Stimulated activated CD4-positive, alpha-beta T cell treated with anti-CD3 and anti-CD28 coated beads, Interleukin-2, amount 100 ng/mL, for 24 hours (primary cell): ENCODE measurements around the gene NT5DC3.
A peak's percentile ranks its signal among the peaks of the same experiment; 100 is the strongest.

Experiments used
- DNase-seq, 2 donors: peaks; one replicate each; pipeline ENCODE4 v3.0.0-alpha.2; 2020

The NT5DC3 gene

DNA sequence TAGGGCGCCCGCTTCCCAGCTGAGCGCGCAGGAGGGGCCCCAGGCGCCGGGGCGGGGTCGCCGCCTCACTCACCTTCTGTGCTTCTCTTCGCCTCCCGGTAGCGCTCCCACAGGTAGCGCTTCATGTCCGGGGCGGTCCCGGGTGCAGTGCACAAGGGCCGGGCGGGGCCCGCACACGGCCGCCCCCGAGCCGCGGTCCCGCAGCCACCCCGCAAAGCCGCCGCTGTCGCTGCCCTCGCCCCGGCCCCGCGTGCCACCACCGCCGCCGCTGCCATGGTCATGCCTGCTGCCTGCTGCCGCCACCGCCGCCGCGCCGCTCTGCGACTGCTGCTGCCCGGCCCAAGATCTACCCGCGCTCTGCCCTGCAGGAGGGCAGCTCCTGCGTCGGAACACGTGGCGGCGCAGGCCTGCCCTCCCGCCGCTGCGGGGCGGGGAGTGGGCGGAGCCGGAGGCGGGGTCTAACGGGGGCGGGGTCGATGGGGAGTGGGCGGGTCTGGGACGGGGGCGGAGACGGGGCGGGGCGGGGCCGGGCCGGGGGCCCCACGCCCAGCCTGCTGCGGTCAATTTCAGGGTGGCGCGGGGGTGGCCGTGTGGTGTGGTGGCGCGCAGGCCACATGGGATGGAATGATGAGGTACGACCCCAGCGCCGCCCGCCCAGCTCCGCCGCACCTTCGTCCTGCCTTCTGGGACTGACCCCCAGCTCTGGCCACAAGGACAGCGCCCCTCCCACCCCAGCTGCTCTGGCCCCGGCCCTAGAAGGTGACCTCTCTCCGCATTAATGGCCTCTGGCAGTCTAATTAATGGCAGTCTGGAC lies at the start of gene NT5DC3:
TSS of gene NT5DC3 (minus strand) at position 359 of the 814 bp plus-strand sequence. CDS start at position 281, 78 bp downstream.
- DNase-seq: peak; percentile 79 to 82

DNA sequence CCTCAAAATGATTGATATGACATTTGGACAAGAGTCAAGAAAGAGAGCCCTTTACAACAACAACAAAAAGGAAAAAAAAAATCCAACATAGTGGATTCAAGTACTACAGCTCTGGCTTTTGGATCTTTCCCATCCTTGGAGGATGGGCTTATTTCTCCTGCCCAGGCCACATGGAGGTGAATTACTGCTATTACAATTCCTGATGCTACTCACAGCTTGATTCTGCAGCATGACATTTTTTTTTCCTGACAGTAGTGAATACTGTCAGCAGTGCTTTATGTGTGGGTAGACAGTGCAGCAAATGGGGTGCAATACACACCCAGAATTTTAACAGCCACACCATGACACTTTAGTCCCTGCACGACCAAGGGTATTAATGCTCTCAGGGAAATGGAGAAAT lies 46.7 kb upstream of the NT5DC3 start:
- no peak for DNase-seq

DNA sequence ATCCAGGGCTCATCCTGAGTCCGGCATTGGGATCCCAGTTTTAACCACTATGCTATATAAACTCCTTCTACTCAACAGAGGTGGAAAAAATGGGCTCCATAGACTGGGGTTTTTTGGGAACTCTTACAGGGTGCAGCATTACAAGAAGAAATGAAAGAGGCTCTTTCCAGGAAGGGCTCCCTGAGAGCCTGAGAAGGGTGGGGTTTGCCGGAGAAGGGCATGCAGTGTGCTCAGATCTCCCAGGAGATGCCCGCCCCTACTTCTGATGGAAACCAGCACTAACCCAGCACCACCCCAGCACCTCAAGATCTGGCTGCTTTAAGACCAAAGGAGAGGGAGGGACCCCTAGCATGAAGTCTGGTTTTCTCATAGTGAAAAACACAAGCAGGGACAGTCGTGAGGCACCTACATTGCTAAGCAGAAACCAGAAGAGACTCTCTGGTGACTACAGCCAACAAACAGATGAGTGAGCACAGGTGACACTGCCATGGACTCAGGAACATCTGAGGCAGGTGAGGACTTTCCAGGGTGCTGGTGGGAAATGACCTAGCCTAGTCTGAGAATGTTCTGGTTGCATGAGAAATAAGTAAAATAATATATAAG lies 45.3 kb upstream of the NT5DC3 start:
- no peak for DNase-seq

DNA sequence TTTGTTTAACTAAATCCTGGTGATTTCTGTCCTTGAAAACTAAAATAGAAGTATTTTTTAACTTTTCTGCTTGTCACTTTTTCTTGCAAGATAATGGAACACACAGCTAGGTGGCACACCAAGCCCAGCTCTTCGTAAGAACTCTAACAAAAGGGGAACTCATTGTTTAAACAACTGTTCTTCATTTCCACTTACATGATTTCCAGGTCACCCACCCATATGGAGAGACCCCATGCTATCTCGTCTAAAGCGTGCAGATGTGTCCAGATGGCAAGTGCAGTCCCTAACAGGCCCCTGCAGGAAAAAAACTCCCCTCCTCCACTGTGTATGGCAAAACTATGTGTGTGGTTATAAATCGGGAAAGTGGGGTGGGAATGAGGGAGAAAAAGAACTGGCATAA lies 43.3 kb upstream of the NT5DC3 start:
- peak in 1 of 2 donors; percentile 12 for DNase-seq

DNA sequence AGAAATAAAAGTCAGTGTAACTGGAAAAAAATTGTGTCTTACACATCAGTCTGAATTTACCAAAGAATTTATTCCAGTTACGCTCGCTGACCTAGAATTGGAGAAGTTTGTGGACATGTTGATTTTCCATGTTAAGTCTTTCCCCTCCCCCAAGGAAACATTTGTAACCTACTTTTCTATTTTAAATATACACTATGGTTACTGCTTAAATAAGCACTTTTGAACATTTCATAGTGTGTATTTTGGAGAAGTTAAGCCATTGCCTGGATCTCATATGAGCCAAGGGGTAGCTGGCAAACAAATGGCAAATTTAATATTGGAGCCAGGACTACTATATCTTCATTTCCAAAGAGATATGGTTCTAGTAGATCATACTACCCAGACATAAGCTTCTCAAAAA lies 42.9 kb upstream of the NT5DC3 start:
- no peak for DNase-seq

DNA sequence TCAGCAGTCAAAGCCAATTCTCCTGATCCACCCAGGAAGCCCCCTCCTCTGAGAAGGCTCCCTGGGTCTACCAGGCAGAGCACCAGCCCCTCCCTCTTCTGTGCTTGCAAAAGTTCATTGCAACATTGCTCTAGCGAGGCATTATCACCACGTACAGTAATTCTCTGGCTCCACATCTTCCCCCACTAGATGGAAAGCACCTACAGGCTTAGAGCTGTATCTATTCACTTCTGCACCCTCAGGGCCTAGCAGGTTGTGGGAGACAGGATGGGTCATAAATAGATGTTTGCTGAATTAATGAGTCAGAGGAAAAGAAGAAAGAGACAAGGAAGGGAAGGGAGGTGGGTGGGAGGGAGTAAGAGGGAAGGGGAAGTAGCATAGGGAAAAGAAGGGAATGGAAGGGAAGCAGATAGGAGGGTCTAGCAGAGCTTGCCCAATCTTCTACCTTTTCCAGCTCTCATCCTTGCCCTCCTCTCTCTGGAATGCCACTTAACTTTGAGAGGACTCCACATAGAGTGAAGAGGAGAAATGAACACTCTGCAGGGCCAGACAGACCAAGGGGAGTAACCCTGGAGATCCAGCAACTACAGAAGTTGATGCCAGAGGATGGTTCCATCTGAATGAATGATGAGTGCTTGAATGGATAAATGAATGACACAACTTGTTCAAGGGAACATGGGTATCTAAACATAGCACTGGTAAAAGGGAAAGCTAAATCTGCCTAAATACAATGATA lies 42.0 kb upstream of the NT5DC3 start:
- DNase-seq: no peak

DNA sequence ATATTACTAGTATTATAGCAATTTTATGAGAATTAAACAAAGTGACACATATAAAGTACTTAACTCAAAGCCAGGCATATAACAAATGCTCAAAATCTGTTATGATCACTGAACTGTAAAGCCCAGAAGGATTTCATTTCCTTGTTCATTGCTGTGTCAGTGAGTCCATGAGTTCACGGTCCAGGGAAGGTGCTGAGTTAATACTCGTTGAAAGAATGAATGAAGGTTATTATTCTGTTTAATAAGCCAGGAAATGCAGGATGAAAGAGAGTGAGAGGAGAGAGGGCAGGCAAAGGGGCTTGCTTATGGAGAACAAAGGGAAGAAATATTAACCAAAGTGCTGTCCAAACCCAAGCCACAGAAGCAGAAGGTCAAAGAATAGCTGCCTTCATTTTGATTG lies 40.2 kb upstream of the NT5DC3 start:
- DNase-seq: no peak

DNA sequence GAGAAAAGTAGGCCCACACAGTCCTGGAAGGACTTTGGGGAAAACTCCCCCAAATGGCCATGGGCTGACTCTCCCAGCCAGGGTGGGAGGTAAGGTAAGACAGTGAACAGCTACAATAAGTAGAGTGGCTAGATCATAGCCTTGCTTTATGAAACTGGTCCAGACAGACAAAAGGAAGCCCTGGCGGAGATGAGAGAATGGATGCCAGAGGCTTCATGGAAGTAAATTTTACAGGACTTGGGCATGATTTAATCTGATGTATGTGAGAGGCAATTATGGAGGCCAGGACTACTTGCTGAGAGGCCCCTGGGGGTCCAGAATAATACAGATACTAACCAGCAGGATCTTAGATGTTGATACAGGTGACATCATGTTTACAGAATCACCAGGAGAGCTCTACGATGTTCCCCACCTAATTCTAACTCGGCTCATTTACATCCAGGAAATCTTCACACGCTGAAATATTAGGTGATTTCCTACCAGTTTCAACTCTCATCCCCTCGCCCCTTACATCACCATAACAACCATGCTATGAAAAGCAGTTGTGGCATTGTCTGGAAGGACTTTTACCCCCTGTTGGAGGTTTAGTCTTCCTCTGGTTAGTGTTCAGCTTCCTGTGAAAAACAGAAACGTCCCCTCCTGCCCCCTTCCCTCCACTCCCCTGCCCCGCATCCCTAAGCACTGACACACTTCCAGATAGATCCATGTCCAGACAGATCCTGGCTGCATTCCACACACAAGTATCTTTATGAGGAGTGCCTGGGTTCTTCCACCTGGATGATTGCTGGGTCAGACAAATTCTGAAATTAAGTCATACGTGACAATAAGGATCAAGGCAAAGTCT lies 39.5 kb upstream of the NT5DC3 start:
- DNase-seq: no peak

DNA sequence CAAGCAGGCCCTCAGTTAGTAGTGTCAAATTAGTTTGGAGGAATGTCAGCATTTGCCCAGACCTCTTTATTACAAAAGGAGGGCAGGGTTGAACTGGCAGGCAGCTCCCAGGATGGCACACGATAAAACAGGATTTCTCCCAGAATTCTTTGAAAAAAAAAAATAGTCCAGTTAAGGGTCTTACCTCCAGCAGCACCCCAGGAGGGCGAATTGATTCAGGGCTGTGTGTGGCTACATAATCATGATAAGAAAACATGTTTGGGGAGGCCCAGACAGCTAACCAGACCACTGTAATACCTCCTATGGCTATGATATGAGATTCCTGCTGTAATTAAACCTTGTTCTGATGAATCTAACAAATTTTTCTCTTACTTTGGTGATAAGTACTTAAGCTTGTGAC lies 38.8 kb upstream of the NT5DC3 start:
- DNase-seq: no peak

DNA sequence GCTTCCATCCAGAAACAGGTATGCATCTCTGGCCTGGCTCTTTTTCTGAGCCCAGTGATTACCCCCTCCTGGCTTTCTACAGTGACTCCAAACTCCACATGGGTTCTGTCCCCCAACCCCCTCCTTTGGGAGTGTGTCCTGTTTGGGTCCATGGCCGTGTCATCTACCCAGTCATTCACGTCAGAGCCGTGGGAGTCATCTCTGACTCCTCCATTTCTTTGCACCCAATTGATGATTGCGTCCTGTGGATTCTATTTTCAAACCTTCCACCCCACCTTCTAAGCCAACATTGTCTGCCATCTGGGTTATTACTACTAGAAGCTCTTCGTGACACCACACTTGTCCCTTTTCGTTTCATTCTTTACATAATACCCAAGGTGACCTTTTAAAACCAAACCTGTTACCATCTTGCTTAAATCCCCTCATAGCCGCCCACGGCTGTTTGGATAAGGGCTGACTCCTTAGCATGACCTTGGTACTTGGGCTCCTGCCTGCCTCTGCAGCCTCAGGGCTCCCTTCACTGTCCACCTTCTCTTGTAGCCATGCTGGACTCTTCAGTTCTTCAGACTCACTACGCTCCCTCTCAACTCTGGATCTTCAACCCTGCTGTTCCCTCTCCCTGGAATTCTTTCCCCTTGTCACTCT lies 38.1 kb upstream of the NT5DC3 start:
- DNase-seq: no peak

DNA sequence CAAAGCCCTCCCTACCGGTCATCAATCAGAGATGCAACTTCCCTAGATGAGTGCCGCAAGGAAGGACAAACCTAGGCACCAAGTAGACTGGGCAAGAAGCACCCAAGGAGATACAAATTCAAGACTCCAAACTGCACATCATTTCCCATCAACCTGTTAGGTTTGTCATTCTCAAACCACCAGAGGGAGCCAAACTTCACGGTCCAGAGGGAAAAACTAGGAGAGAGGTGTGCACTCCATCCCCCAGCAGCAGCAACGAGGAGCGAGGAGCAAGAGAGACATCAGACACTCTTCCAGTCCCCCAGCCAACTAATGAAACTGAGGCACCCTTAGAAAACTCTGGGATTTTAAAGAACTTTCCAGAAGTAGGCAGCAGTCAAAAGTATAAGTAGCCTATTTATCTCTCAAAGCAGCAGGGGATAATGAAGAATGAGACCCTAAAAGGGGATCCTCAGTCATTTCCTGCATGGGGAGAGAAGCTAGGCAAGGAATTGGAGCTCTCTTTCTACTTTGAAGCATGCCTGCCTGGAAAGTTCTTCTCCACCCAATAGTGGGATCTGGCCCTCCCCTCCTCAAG lies 37.0 kb upstream of the NT5DC3 start:
- peak; percentile 54 to 60 for DNase-seq

DNA sequence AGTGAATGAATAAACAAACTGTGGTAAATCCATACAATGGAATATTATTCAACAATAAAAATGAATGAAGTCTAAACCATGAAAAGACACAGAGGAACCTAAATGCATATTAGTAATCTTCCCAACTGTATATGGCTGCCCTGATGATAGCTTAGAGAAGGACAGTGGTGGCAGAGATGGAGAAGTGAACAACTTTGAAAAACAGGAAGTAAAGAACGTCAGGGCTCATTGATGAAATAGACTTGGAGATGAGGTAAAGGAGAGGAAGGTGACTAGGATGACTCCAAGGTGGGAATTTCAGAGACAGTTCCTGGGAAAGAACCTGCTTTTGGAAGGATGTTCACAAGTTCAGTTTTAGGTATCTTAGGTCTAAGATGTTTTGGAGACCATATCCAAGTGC lies 36.3 kb upstream of the NT5DC3 start:
- no peak for DNase-seq

DNA sequence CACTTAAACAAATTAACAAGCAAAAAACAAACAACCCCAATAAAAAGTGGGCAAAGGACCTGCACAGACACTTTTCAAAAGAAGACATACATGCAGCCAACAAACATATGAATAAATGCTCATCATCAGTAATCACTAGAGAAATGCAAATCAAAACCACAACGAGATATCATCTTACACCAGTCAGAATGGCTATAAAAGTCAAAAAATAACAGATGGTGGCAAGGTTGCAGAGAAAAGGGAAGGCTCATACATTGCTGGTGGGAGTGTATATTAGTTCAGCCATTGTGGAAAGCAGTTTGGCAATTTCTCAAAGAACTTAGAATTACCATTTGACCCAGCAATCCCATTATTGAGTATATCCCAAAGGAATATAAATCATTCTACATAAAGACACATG lies 34.6 kb upstream of the NT5DC3 start:
- no peak for DNase-seq

DNA sequence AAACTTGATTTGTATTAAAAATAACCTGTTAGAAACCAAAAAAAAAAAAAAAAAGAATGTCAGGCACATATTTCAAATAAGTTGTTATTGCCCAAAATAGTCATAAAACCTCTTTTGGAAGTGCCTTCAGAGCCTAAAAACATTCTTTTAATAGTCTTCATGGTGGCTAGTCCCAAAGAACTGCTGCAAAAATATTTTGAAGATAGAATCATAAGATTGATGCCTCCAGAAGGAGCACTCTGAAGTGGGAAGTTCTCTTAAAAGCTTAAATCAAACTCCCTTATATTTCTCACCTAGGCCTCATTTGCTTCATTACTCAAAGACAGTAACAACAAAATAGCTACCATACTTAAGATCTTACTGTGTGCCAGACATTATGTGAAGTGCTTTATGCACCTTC lies 27.2 kb upstream of the NT5DC3 start:
- no peak for DNase-seq

DNA sequence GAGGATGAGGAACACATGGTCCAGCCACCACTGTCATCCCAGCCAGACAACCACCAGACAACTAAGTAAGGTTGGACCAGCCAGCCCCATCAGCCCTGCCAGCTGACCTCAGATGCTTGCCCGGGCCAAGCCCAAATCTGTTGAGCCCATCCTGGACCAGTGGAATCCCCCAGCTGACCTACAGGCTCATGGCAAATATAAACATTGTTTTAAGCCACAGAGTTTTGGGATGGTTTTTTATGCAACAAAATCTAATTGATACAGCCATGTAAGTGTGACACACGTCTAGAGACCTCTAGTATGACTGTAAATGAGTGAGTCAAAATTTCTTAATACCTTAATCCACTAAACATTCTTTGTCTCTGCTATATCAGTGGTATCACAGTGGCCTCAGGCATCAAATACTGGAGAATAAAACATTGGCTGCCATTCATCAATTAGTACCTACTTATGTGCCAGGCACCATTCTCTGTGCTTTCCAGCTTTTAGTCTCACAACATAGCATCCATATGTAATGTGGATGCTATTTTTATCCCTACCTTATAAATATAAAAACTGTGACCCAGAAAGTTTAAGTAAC lies 24.2 kb upstream of the NT5DC3 start:
- DNase-seq: no peak

DNA sequence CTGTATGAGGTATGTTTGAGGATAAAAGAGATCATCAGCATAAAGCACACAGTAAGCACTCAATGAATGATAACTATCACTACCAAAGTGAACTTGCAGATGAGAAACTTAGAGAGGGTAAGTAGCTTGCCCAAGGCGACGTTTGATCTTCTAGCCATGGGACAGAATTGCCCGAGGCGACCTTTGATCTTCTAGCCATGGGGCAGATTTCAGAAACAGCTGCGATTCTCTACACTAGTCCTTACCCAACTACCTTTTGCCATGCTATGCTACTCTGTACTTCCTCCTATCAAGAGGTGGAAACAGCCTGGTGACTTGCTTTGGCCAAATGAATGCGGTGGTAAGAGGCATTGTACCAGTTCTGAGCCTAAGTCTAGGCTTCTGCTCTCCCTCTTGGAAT lies 23.7 kb upstream of the NT5DC3 start:
- no peak for DNase-seq

DNA sequence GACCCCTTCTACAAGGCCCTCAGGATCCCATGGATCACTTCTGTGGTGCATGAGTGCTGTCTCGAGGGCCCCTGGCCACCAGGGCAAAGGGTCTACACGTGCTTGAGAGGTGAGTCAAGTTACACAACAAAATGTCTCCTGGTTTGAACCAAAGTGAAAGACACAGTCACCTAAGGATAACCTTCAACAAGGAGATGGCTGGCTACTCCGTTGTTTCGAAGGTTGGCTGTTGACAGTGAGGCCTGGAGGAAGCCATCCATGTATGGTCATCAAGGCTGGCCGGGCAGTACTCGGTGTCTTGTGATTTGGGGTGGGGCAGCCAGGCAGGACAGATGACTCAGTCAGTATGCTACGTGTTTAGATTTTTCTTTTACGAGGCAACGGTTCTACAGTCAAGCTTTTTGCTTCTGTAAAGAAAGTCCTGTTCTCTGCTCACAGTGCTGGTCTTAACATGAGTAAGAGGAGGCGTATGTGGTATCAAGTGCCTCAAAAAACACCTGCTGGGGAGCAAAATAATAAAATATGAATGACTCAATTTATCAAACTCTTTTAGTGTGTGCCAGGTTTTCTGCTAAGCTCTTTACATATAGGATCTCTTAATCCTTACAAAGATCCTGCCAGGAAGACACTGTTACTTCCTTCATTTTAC lies 18.0 kb upstream of the NT5DC3 start:
- DNase-seq: no peak

DNA sequence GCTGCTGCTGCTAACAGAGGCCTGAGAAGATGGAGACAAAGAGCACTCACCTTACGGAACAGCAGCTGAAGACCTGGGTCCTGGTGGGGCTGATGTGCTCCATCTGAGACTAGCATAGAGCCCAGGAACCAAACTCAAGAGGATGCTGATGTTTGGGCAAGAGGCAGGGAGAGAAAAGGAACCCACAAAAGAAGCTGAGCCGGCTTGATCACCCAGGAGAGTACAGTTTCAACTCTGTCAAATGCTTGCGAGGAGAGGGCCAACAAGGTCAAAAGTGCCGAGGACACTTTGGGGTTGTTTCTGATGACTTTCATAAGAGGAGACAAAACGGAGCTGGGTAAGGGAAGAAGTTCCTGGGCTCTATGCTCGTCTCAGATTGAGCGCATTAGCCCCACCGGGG lies 17.3 kb upstream of the NT5DC3 start:
- no peak for DNase-seq

DNA sequence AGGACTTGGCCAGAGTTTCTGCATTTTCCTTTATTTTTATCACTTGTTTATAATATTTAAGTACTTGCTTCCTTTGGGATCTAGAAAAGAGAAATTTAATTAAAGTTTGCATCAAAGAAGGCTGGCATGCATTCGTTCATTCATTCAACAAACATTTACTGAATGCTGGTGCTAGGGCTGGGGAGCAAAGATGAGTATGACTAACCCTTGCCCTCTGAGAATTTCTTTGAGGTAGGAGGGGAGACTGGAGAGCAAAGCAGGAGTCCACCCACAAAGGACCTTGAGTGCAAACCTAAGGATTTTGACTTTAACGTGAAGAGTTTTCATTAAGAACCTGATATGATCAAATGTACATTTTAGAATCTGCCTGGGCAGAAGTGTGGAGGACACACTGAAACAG lies 16.1 kb upstream of the NT5DC3 start:
- no peak for DNase-seq

DNA sequence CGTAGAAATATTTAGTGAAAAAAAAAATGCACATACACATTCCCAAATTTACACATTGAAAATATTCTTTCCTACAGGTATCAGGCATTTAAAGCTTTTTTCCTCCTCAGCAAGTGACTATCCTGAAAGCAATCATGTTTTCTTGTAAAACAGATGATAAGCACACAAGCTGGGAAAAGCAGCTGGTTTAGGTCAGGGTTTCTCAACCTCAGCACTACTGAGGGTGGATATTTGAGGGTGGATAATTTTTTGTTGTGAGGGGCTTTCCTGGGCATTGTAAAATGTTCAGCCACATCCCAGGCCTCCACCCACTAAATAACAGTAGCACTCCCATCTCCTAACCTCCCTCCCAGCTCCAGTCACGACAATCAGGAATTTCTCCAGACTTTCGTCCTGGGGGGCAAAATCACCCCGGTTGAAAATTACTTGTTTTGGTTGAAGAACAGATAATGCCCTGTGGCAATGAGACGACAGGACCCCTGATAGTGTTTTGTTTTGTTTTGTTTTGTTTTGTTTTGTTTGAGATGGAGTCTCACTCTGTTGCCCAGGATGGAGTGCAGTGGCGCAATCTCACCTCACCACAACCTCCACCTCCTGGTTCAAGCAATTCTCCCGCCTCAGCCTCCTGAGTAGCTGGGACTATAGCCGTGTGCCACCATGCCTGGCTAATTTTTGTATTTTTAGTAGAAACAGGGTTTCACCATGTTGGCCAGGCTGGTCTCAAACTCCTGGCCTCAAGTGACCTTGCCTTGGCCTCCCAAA lies 15.0 kb upstream of the NT5DC3 start:
- DNase-seq: no peak
